ENCODE measurements around the gene SHF.

DNA sequence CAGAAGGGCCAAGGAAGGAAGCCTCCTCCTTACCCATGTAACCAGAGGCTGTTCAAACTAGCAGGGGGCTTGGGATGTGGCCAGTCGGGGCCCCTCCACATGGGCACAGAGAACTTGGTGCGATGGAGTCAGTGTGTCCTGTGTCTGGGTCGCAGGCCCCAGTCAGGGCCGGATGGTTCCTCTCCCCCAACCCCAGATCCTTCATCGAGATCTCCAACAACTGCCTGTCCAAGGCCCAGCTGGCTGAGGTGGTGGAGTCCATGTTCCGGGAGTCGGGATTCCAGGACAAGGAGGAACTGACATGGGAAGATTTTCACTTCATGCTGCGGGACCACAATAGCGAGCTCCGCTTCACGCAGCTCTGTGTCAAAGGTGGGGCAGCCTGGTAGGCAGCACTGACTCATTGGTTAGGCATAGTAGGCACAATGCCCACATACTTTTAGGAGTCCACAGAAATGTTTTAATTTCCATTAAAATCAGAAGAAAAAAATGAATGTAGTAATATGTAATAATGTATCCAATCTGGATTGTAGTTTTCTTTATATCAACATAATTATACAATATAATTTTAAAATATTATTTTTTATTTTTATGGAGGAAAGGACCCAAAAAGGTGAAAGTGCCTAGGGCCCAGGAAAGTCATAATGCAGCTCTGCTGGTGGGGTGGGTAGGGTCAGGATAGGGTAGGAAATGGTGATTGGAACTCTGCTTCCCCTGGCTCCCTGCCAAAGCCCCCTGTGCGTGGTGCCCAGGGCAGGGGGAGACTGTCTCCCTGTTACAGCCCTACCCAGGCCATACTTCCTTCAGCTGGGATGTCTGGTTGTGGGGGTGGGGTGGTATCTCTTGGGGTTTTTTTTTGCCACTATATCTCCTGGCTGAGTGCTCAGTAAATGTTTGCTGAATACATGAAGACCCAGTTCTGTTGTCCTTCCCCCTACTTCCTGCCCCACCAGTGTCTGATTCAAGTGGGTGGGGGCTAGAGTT is 39.4 kb downstream of the SHF start:
- TF ChIP-seq CTCF (IDR thresholded peaks at IDR 0.05) (no peak), EZH2 (IDR thresholded peaks at IDR 0.05; ENCODE audit: borderline replicate concordance, insufficient read depth, low read depth, low read length, poor library complexity, severe bottlenecking) (no peak)

Data from B cell (primary cell).